ENCODE measurements around the gene FMR1.

DNA sequence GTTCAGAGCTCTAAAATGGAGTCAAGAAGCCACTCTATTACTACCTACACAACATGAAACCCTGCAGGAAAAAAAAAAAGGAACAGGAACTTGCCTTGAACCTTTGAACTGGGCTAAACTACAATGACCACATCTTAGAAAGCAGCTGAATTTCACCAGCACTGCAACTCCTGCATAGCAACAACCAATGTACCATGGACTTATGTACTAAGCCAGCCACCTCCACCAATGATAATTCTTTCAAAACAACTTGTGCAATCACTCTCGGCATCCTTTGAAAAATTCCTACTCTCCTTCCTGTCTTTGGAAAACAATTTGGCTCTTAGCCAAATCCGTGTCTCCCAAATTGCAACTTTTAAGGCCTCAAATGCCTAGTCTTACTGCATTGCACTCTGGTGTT is 26.8 kb upstream of the FMR1 start:
- TF ChIP-seq EGR1 (IDR thresholded peaks at IDR 0.05) (no peak), REST (IDR thresholded peaks at IDR 0.05; ENCODE audit: low read depth) (no peak), RAD21 (IDR thresholded peaks at IDR 0.05; ENCODE audit: low read depth) (no peak), TAF1 (IDR thresholded peaks at IDR 0.05; ENCODE audit: low read depth) (no peak), TEAD4 (IDR thresholded peaks at IDR 0.05) (no peak), YY1 (IDR thresholded peaks at IDR 0.05; ENCODE audit: low read depth) (no peak), EP300 (IDR thresholded peaks at IDR 0.05; ENCODE audit: borderline replicate concordance) (no peak), FOXM1 (IDR thresholded peaks at IDR 0.05; ENCODE audit: borderline replicate concordance, low read depth) (no peak), ZBTB7A (IDR thresholded peaks at IDR 0.05; ENCODE audit: low read depth) (no peak), CEBPB (IDR thresholded peaks at IDR 0.05) (no peak), CREB1 (IDR thresholded peaks at IDR 0.05; ENCODE audit: low read depth) (no peak), TCF12 (IDR thresholded peaks at IDR 0.05; ENCODE audit: low read depth) (no peak)
- TF ChIP-seq, protein P1, sequence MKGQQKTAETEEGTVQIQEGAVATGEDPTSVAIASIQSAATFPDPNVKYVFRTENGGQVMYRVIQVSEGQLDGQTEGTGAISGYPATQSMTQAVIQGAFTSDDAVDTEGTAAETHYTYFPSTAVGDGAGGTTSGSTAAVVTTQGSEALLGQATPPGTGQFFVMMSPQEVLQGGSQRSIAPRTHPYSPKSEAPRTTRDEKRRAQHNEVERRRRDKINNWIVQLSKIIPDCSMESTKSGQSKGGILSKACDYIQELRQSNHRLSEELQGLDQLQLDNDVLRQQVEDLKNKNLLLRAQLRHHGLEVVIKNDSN (IDR thresholded peaks at IDR 0.05) = no peak
- TF ChIP-seq, protein P2, sequence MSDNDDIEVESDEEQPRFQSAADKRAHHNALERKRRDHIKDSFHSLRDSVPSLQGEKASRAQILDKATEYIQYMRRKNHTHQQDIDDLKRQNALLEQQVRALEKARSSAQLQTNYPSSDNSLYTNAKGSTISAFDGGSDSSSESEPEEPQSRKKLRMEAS (IDR thresholded peaks at IDR 0.05) = no peak
